Caco-2 (cell line): ENCODE data around the gene TUBB3. TPM values are rescaled to one million over a fixed set of nuclear protein-coding genes. Genes with fewer than 3 reads are reported as not detected.
"Not testable (repeated sequence)": the region's sequence is repeated elsewhere in the genome, so short reads cannot be mapped to it uniquely, and the experiment has no call there.

Experiments used
- BruUV-seq: library from RNA; stranded (reverse); fragments of 400-500 nt; replicated peaks from 2 replicates; lab custom pipeline; 2021; lab: Mats Ljungman, UMichigan
- CTCF ChIA-PET: fragments of 300-600 bp; sonication (Branson Sonifier 250); formaldehyde crosslinking; loops from one replicate; lab custom pipeline; 2022; ENCODE audit warnings: antibody characterized with exemption; lab: Charles Lee
- POLR2A ChIA-PET: fragments of 300-600 bp; sonication (Branson Sonifier 250); formaldehyde crosslinking; loops from one replicate; lab custom pipeline; 2022; ENCODE audit warnings: antibody characterized with exemption; lab: Charles Lee
- DNase-seq, 2 experiments: peaks; one replicate each; pipeline versions ENCODE4 v3.0.0 to v3.0.0-alpha.2; 2020 to 2022
- H3K27me3 ChIP-seq: replicated peaks from 2 replicates; pipeline ENCODE4 v1.6.0; 2011; ENCODE audit warnings: low read length; ENCODE audit not compliant: control insufficient read depth, insufficient read depth
- H3K36me3 ChIP-seq: 2 replicates; pipeline ENCODE4 v1.5.1; 2011; ENCODE audit warnings: low read length; ENCODE audit not compliant: control insufficient read depth, insufficient read depth
- H3K4me1 ChIP-seq: fragments of 250-450 bp; sonication (Bioruptor Pico); 2 replicates; pipeline ENCODE4 v1.5.1; 2020; ENCODE audit warnings: mild to moderate bottlenecking
- H3K4me3 ChIP-seq: 2 replicates; pipeline ENCODE4 v1.5.1; 2011; ENCODE audit warnings: low read depth, mild to moderate bottlenecking, control low read depth, low read length
- H3K9me3 ChIP-seq: fragments of 250-450 bp; sonication (Bioruptor Pico); 2 replicates; pipeline ENCODE4 v1.5.1; 2020; ENCODE audit warnings: mild to moderate bottlenecking, moderate library complexity
- H3K27ac Mint-ChIP-seq: one replicate; pipeline ENCODE4 v1.8.0; 2022; ENCODE audit warnings: mixed read lengths; ENCODE audit not compliant: unreplicated experiment
- H3K27me3 Mint-ChIP-seq: one replicate; pipeline ENCODE4 v1.8.0; 2022; ENCODE audit warnings: mixed read lengths; ENCODE audit not compliant: insufficient read depth, unreplicated experiment
- H3K36me3 Mint-ChIP-seq: one replicate; pipeline ENCODE4 v1.8.0; 2022; ENCODE audit warnings: mild to moderate bottlenecking, mixed read lengths; ENCODE audit not compliant: insufficient read depth, unreplicated experiment
- H3K4me1 Mint-ChIP-seq: one replicate; pipeline ENCODE4 v1.8.0; 2022; ENCODE audit warnings: low read depth, mixed read lengths; ENCODE audit not compliant: unreplicated experiment
- H3K4me3 Mint-ChIP-seq: one replicate; pipeline ENCODE4 v1.8.0; 2022; ENCODE audit warnings: mild to moderate bottlenecking, moderate library complexity, mixed read lengths; ENCODE audit not compliant: unreplicated experiment
- H3K9me3 Mint-ChIP-seq: one replicate; pipeline ENCODE4 v1.8.0; 2022; ENCODE audit warnings: mixed read lengths; ENCODE audit not compliant: unreplicated experiment
- CTCF ChIP-seq, 2 experiments: fragments of 200-600 bp in 1 of 2; IDR thresholded peaks; 1 replicate in 1 of 2; 2 replicates in 1 of 2; pipeline versions ENCODE4 v1.5.1 to v1.8.0; 2011 to 2022; ENCODE audit warnings: antibody characterized with exemption in 1 of 2, control low read depth in 1 of 2, inconsistent platforms in 1 of 2, low read depth in 1 of 2, low read length in 1 of 2, mild to moderate bottlenecking in 1 of 2, moderate library complexity in 1 of 2; ENCODE audit not compliant: insufficient read depth in 1 of 2, severe bottlenecking in 1 of 2, unreplicated experiment in 1 of 2
- intact Hi-C: fragments of 100-400 bp; cut with micrococcal nuclease; formaldehyde crosslinking; loops from one replicate; pipeline ENCODE4 v1.10.0; 2022; ENCODE audit not compliant: unreplicated experiment
- total RNA-seq: library from RNA; stranded (reverse); gene quantifications from 2 replicates; pipeline ENCODE4 v1.2.3, GENCODE V29; 2022

TUBB3 gene
- total RNA-seq, 1 experiment from 2014 or later, result 31.3 TPM

- no peak overlapping the region for H3K4me3 ChIP-seq
- H3K27me3 Mint-ChIP-seq, result no peaks in the 10 kb centered on the region
- DNase-seq, result no peak
- no peaks in the 10 kb centered on the region for H3K4me1 Mint-ChIP-seq
- intact Hi-C loops, result no loop called here
- no peak overlapping the region for H3K27ac Mint-ChIP-seq
- no peaks in the 10 kb centered on the region for H3K4me1 ChIP-seq
- no peak for TF ChIP-seq CTCF (IDR thresholded peaks at IDR 0.05; ENCODE audit: insufficient read depth in 1 of 2, low read depth in 1 of 2, low read length in 1 of 2, severe bottlenecking in 1 of 2, unreplicated experiment in 1 of 2)
- H3K36me3 Mint-ChIP-seq, result peaks cover 23% of the 10 kb centered on the region
- H3K9me3 ChIP-seq, result no peaks in the 10 kb centered on the region
- BruUV-seq, result no TSS peak
- no peaks in the 10 kb centered on the region for H3K9me3 Mint-ChIP-seq
- ChIA-PET POLR2A (no interaction called here), CTCF (no interaction called here)
- no peak overlapping the region for H3K4me3 Mint-ChIP-seq
- no peaks in the 10 kb centered on the region for H3K27me3 ChIP-seq
- H3K36me3 ChIP-seq, result no peaks in the 10 kb centered on the region
Measured at GRCh38 chr16:89931305-89931896, 8.3 kb downstream of the TUBB3 start.

GRCh38 chr16:89931964-89932363, 8.8 kb downstream of the TUBB3 start:
- ChIA-PET POLR2A (no interaction called here), CTCF (no interaction called here)
- no TSS peak for BruUV-seq

GRCh38 chr16:89934019-89934418, 10.9 kb downstream of the TUBB3 start:
- H3K27me3 ChIP-seq, intact Hi-C loops, H3K4me3 Mint-ChIP-seq, H3K4me1 ChIP-seq, H3K9me3 Mint-ChIP-seq, H3K27me3 Mint-ChIP-seq, H3K9me3 ChIP-seq, BruUV-seq, H3K27ac Mint-ChIP-seq, H3K4me3 ChIP-seq, H3K36me3 ChIP-seq, CTCF ChIA-PET, POLR2A ChIA-PET, DNase-seq: not testable (repeated sequence)
- Mint-ChIP-seq H3K4me1 (peaks cover 15% of the 10 kb centered on the region), H3K36me3 (peaks cover 23% of the 10 kb centered on the region)

More at GRCh38 chr16:89931964-89932363, 8.8 kb downstream of the TUBB3 start:
- intact Hi-C loops, result no loop called here
- H3K4me3 Mint-ChIP-seq, result no peak overlapping the region
- Histone ChIP-seq H3K36me3 (no peaks in the 10 kb centered on the region), H3K4me1 (no peaks in the 10 kb centered on the region), H3K4me3 (no peak overlapping the region), H3K9me3 (no peaks in the 10 kb centered on the region), H3K27me3 (no peaks in the 10 kb centered on the region)
- no peaks in the 10 kb centered on the region for H3K9me3 Mint-ChIP-seq
- no peak overlapping the region for H3K27ac Mint-ChIP-seq
- peaks cover 23% of the 10 kb centered on the region for H3K36me3 Mint-ChIP-seq
- no peak for DNase-seq
- no peaks in the 10 kb centered on the region for H3K4me1 Mint-ChIP-seq
- TF ChIP-seq CTCF (IDR thresholded peaks at IDR 0.05; ENCODE audit: insufficient read depth in 1 of 2, low read depth in 1 of 2, low read length in 1 of 2, severe bottlenecking in 1 of 2, unreplicated experiment in 1 of 2), result no peak
- H3K27me3 Mint-ChIP-seq, result no peaks in the 10 kb centered on the region
